K562 (cell line): ENCODE data around the gene POPDC2. TPM values are rescaled to one million over a fixed set of nuclear protein-coding genes. Genes with fewer than 3 reads are reported as not detected.

Experiments used
- ATF3 ChIP-seq, 2 experiments: fragments of 450-650 bp in 1 of 2; sonication (generic) in 1 of 2; formaldehyde crosslinking in 1 of 2; IDR thresholded peaks in 1 of 2; conservative IDR thresholded peaks in 1 of 2; 2 replicates each; pipeline versions ENCODE4 v1.6.1 to v1.8.1; 2016 to 2023; ENCODE audit warnings: mild to moderate bottlenecking in 2 of 2, moderate library complexity in 2 of 2, inconsistent platforms in 1 of 2, missing genetic modification reagents in 1 of 2
- BCL6 ChIP-seq: fragments of 250-450 bp; sonication (Bioruptor Pico); IDR thresholded peaks from 2 replicates; pipeline ENCODE4 v1.4.0; 2020
- BRD9 ChIP-seq: fragments of 450-650 bp; IDR thresholded peaks from 2 replicates; pipeline ENCODE4 v1.6.1; 2018; ENCODE audit warnings: low read depth; ENCODE audit not compliant: partially characterized antibody
- CBX1 ChIP-seq: sonication (generic); IDR thresholded peaks from 2 replicates; pipeline ENCODE4 v1.6.1; 2016; ENCODE audit warnings: antibody characterized with exemption, low read depth, mild to moderate bottlenecking
- CEBPG ChIP-seq, 3 experiments: fragments of 200-800 bp in 1 of 3; sonication (Bioruptor generic) in 1 of 3; sonication (generic) in 1 of 3; formaldehyde crosslinking in 1 of 3; IDR thresholded peaks in 2 of 3; conservative IDR thresholded peaks in 1 of 3; 2 replicates each; pipeline versions ENCODE4 v1.6.1 to v1.8.0; 2016 to 2022; ENCODE audit warnings: missing compliant biosample characterization in 2 of 3, missing genetic modification characterization in 2 of 3, mild to moderate bottlenecking in 1 of 3, missing genetic modification reagents in 1 of 3
- DEAF1 ChIP-seq: fragments of 450-650 bp; formaldehyde crosslinking; IDR thresholded peaks from 2 replicates; pipeline ENCODE4 v1.4.0; 2020; ENCODE audit warnings: mild to moderate bottlenecking, moderate library complexity
- FOSL1 ChIP-seq: fragments of 200-800 bp; sonication (Bioruptor generic); conservative IDR thresholded peaks from 2 replicates; pipeline ENCODE4 v1.6.1; 2016; ENCODE audit warnings: missing genetic modification characterization, missing compliant biosample characterization
- GABPA ChIP-seq: fragments of 200-800 bp; sonication (Bioruptor generic); conservative IDR thresholded peaks from 2 replicates; pipeline ENCODE4 v1.6.1; 2016; ENCODE audit warnings: low read depth, missing genetic modification characterization, missing compliant biosample characterization
- GTF2B ChIP-seq: IDR thresholded peaks from 2 replicates; pipeline ENCODE4 v1.6.1; 2011; ENCODE audit not compliant: insufficient read length; ENCODE audit errors: extremely low read depth
- HNRNPH1 ChIP-seq: fragments of 200-400 bp; formaldehyde crosslinking; optimal IDR thresholded peaks from 2 replicates; pipeline ENCODE3; 2017; ENCODE audit warnings: low read depth, mild to moderate bottlenecking, low read length, moderate library complexity
- KDM5B ChIP-seq: fragments of 200-600 bp; sonication (generic); IDR thresholded peaks from 2 replicates; pipeline ENCODE4 v1.6.1; 2012; ENCODE audit warnings: low read depth, mild to moderate bottlenecking, moderate library complexity, low read length, control low read depth, inconsistent platforms; ENCODE audit not compliant: insufficient replicate concordance
- MXD1 ChIP-seq: fragments of 250-450 bp; sonication (Bioruptor Pico); IDR thresholded peaks from 2 replicates; pipeline ENCODE4 v1.8.0; 2021; ENCODE audit warnings: borderline replicate concordance, mild to moderate bottlenecking, moderate library complexity; ENCODE audit not compliant: poor library complexity, severe bottlenecking
- NCOA4 ChIP-seq: fragments of 450-650 bp; IDR thresholded peaks from 2 replicates; pipeline ENCODE4 v1.6.1; 2018; ENCODE audit warnings: mild to moderate bottlenecking; ENCODE audit not compliant: partially characterized antibody
- PHF8 ChIP-seq: fragments of 200-600 bp; sonication (generic); IDR thresholded peaks from 2 replicates; pipeline ENCODE4 v1.6.1; 2012; ENCODE audit warnings: mixed run types, mild to moderate bottlenecking, inconsistent platforms, low read length, moderate library complexity, borderline replicate concordance
- RAD51 ChIP-seq: fragments of 450-650 bp; IDR thresholded peaks from 2 replicates; pipeline ENCODE4 v1.7.1; 2016; ENCODE audit warnings: low read depth, mild to moderate bottlenecking, borderline replicate concordance
- SMAD2 ChIP-seq: fragments of 150-350 bp; IDR thresholded peaks from 2 replicates; pipeline ENCODE4 v1.6.1; 2014; ENCODE audit warnings: low read depth, mild to moderate bottlenecking, low read length
- SRF ChIP-seq, 2 experiments: fragments of 250-450, 450-650 bp in 1 of 2; sonication (Bioruptor Pico) in 1 of 2; sonication (generic) in 1 of 2; formaldehyde crosslinking; IDR thresholded peaks; 2 replicates each; pipeline versions ENCODE4 v1.5.0 to v1.5.1; 2020 to 2022; ENCODE audit warnings: mild to moderate bottlenecking in 1 of 2, missing genetic modification reagents in 1 of 2
- ZBTB26 ChIP-seq: fragments of 450-650 bp; formaldehyde crosslinking; IDR thresholded peaks from 2 replicates; pipeline ENCODE4 v1.4.0; 2022; ENCODE audit warnings: missing genetic modification characterization
- ZC3H8 ChIP-seq: fragments of 450-650 bp; IDR thresholded peaks from 2 replicates; pipeline ENCODE4 v1.6.1; 2017
- ZKSCAN8 ChIP-seq: fragments of 200-800 bp; sonication (Bioruptor generic); IDR thresholded peaks from 2 replicates; pipeline ENCODE4 v1.6.1; 2016; ENCODE audit warnings: missing genetic modification characterization, missing compliant biosample characterization
- ZNF76 ChIP-seq: fragments of 250-450 bp; sonication (Bioruptor Pico); IDR thresholded peaks from 2 replicates; pipeline ENCODE4 v1.4.0; 2020; ENCODE audit warnings: mild to moderate bottlenecking, moderate library complexity, borderline replicate concordance
- ZSCAN29 ChIP-seq: fragments of 450-650 bp; IDR thresholded peaks from 2 replicates; pipeline ENCODE4 v1.6.1; 2017
- polyA plus RNA-seq, 8 experiments: library from polyadenylated mRNA; depleted of rRNA in 4 of 8; stranded (reverse) in 5 of 8; unstranded in 3 of 8; fragments of >200 nt; fragmentation: Nextera tagmentation in 2 of 8; fragmentation: Illumina TruSeq in 1 of 8; extraction: Ambion mirVana in 2 of 8; extraction: Trizol in 1 of 8; gene quantifications; 2 replicates each; pipeline versions ENCODE4 v1.2.1 to v1.2.3, GENCODE V29; 2011 to 2014; ENCODE audit warnings: inconsistent platforms in 1 of 8, missing spikeins in 1 of 8
- total RNA-seq, 7 experiments: library from RNA; depleted of rRNA in 6 of 7; stranded (reverse); fragments of >200 nt in 6 of 7; fragmentation: Illumina TruSeq in 2 of 7; extraction: Trizol in 2 of 7; gene quantifications; 2 replicates each; pipeline versions ENCODE4 v1.2.1 to v1.2.3, GENCODE V29; 2011 to 2021; ENCODE audit warnings: low replicate concordance in 1 of 7

The POPDC2 gene
- total and polyA plus RNA-seq, 9 of the 15 experiments (the other 6 are each of a cell fraction or from before 2014, with no cell fraction given), result 0.08 to 0.32 (median 0.13) TPM; not detected in 4

GRCh38 chr3:119630128-119630879 lies 30.1 kb downstream of the POPDC2 start (continued):
- no peak for TF ChIP-seq PHF8
- no peak for TF ChIP-seq HNRNPH1
- TF ChIP-seq CBX1, result no peak
- peak; percentile 53; the same call in 1 of the 2 replicates for TF ChIP-seq CEBPG (CRISPR knock-in tag; IDR thresholded peaks at IDR 0.05)
- TF ChIP-seq CEBPG (tag; conservative IDR thresholded peaks at IDR 0.05 in 1 of 2, IDR thresholded peaks at IDR 0.05 in 1 of 2), result peak; percentile 79 to 84
- TF ChIP-seq FOSL1 (tag), result no peak
- TF ChIP-seq ZBTB26 (CRISPR knock-in tag), result no peak
- no peak for TF ChIP-seq RAD51
- no peak for TF ChIP-seq ZNF76
- TF ChIP-seq BRD9, result no peak
- no peak for TF ChIP-seq DEAF1 (CRISPR knock-in tag)
- TF ChIP-seq GABPA, result no peak
- TF ChIP-seq GTF2B, result no peak
- TF ChIP-seq NCOA4, result no peak
- no peak for TF ChIP-seq ZKSCAN8 (CRISPR knock-in tag)
- TF ChIP-seq ZSCAN29, result no peak
- peak; percentile 77 for TF ChIP-seq ATF3 (IDR thresholded peaks at IDR 0.05)
- TF ChIP-seq ATF3 (CRISPR knock-in tag; conservative IDR thresholded peaks at IDR 0.05), result no peak
- no peak for TF ChIP-seq SRF (CRISPR knock-in tag; IDR thresholded peaks at IDR 0.05)
- no peak for TF ChIP-seq SMAD2
- TF ChIP-seq KDM5B, result no peak
- TF ChIP-seq ZC3H8, result no peak
- TF ChIP-seq MXD1, result no peak
- TF ChIP-seq BCL6 (CRISPR knock-in tag), result no peak
